CD4-positive, alpha-beta T cell (primary cell): ENCODE results near the gene RPL7A. TPM values are rescaled to one million over a fixed set of nuclear protein-coding genes. Genes with fewer than 3 reads are reported as not detected.

Source experiments
- ATAC-seq: fragments of 200-7000 bp; cut with Tn5 transposase; one replicate; pipeline ENCODE4 v1.10.0; 2022; ENCODE audit warnings: mild to moderate bottlenecking; ENCODE audit not compliant: poor library complexity
- CTCF ChIA-PET: fragments of 350-600 bp; sonication (Branson Sonifier 250); formaldehyde crosslinking; loops from one replicate; lab custom pipeline; 2021; ENCODE audit warnings: antibody characterized with exemption, inconsistent platforms; lab: Charles Lee
- POLR2A ChIA-PET: fragments of 350-600 bp; sonication (Branson Sonifier 250); formaldehyde crosslinking; loops from one replicate; lab custom pipeline; 2021; ENCODE audit warnings: antibody characterized with exemption, inconsistent platforms; lab: Charles Lee
- DNase-seq, 14 experiments: peaks; one replicate each; pipeline ENCODE4 v3.0.0-alpha.2; 2013 to 2020; ENCODE audit warnings: mixed read lengths in 2 of 14
- H3K27ac ChIP-seq, 2 donors: one replicate each; pipeline versions ENCODE4 v1.5.1 to v1.7.0; 2013; ENCODE audit warnings: low read length in 2 of 2, low read depth in 1 of 2, mild to moderate bottlenecking in 1 of 2
- H3K27me3 ChIP-seq, 2 experiments: 1 replicate in 1 of 2; 2 replicates in 1 of 2; pipeline versions ENCODE4 v1.6.1 to v1.7.0; 2013; ENCODE audit warnings: low read length in 2 of 2, control low read depth in 1 of 2, mild to moderate bottlenecking in 1 of 2, moderate library complexity in 1 of 2; ENCODE audit not compliant: insufficient read depth in 2 of 2, control insufficient read depth in 1 of 2
- H3K36me3 ChIP-seq: one replicate; pipeline ENCODE4 v1.6.1; 2013; ENCODE audit warnings: low read length, control low read depth; ENCODE audit not compliant: insufficient read depth
- H3K4me1 ChIP-seq: one replicate; pipeline ENCODE4 v1.6.1; 2013; ENCODE audit warnings: low read length, control low read depth; ENCODE audit not compliant: insufficient read depth
- H3K4me3 ChIP-seq: one replicate; pipeline ENCODE4 v1.5.1; 2013; ENCODE audit warnings: mild to moderate bottlenecking, low read length, moderate library complexity
- H3K9me3 ChIP-seq, 2 experiments: 1 replicate in 1 of 2; 2 replicates in 1 of 2; pipeline versions ENCODE4 v1.6.1 to v1.7.0; 2013; ENCODE audit warnings: low read length in 2 of 2, mild to moderate bottlenecking in 2 of 2, control low read depth in 1 of 2, moderate library complexity in 1 of 2; ENCODE audit not compliant: control insufficient read depth in 1 of 2, insufficient read depth in 1 of 2
- H3K27ac Mint-ChIP-seq: one replicate; pipeline ENCODE4 v1.8.0; 2020; ENCODE audit warnings: mixed read lengths
- H3K27me3 Mint-ChIP-seq: one replicate; pipeline ENCODE4 v1.8.0; 2021; ENCODE audit warnings: mixed read lengths
- H3K36me3 Mint-ChIP-seq: one replicate; pipeline ENCODE4 v1.8.0; 2021; ENCODE audit warnings: low read depth, mixed read lengths
- H3K4me1 Mint-ChIP-seq: one replicate; pipeline ENCODE4 v1.8.0; 2021; ENCODE audit warnings: low read depth, mixed read lengths
- H3K4me3 Mint-ChIP-seq: one replicate; pipeline ENCODE4 v1.8.0; 2020; ENCODE audit warnings: mild to moderate bottlenecking, mixed read lengths
- H3K9me3 Mint-ChIP-seq: one replicate; pipeline ENCODE4 v1.8.0; 2020; ENCODE audit warnings: mixed read lengths
- CTCF ChIP-seq: fragments of 200-600 bp; IDR thresholded peaks from one replicate; pipeline ENCODE4 v1.8.0; 2022; ENCODE audit warnings: antibody characterized with exemption, mild to moderate bottlenecking
- intact Hi-C, 2 experiments: fragments of 100-400 bp; cut with DNase I in 1 of 2; cut with micrococcal nuclease in 1 of 2; formaldehyde crosslinking; loops; one replicate each; pipeline versions ENCODE4 v1.15.1 to v1.9.0; 2023 to 2025; cut with DNase I, micrococcal nuclease
- total RNA-seq, 174 experiments: library from RNA in 2 of 174; stranded (reverse) in 2 of 174; gene quantifications; one replicate each; pipeline ENCODE4 v1.2.3 and lab custom pipeline; 2021 to 2026

The RPL7A gene
- total RNA-seq, 2 experiments from 2014 or later, result 2,613 to 2,686 TPM

GRCh38 chr9:133366435-133366834 is 18.4 kb downstream of the RPL7A start:
- Histone ChIP-seq H3K27me3 (no peaks in the 10 kb centered on the region), H3K4me3 (no peak overlapping the region), H3K4me1 (peaks cover 52% of the 10 kb centered on the region), H3K36me3 (peaks cover 77% of the 10 kb centered on the region), H3K27ac (no peak overlapping the region), H3K9me3 (no peaks in the 10 kb centered on the region)
- intact Hi-C loops, result no loop called here
- no peak overlapping the region for H3K27ac Mint-ChIP-seq
- ChIA-PET POLR2A (no interaction called here), CTCF (interaction anchor here (1.2 kb wide), 1 partner anchor 16 kb away, joined by 3 read pairs; no protein-coding TSS in a partner anchor)
- H3K9me3 Mint-ChIP-seq, result no peaks in the 10 kb centered on the region
- TF ChIP-seq CTCF, result no peak
- H3K27me3 Mint-ChIP-seq, result no peaks in the 10 kb centered on the region
- H3K4me3 Mint-ChIP-seq, result no peak overlapping the region
- H3K4me1 Mint-ChIP-seq, result peaks cover 44% of the 10 kb centered on the region
- ATAC-seq (no peak), DNase-seq (peak in 1 of 14 experiments; percentile 4)
- peaks cover 87% of the 10 kb centered on the region for H3K36me3 Mint-ChIP-seq

GRCh38 chr9:133367221-133367620 is 19.2 kb downstream of the RPL7A start:
- no peak overlapping the region for H3K4me3 Mint-ChIP-seq
- Histone ChIP-seq H3K4me1 (peaks cover 60% of the 10 kb centered on the region), H3K27ac (no peak overlapping the region), H3K27me3 (no peaks in the 10 kb centered on the region), H3K9me3 (no peaks in the 10 kb centered on the region), H3K4me3 (no peak overlapping the region), H3K36me3 (peaks cover 69% of the 10 kb centered on the region)
- peaks cover 81% of the 10 kb centered on the region for H3K36me3 Mint-ChIP-seq
- DNase-seq, result no peak
- ChIA-PET POLR2A (no interaction called here), CTCF (interaction anchor here (1.2 kb wide), 1 partner anchor 16 kb away, joined by 3 read pairs; no protein-coding TSS in a partner anchor)
- no peak for ATAC-seq
- no peaks in the 10 kb centered on the region for H3K9me3 Mint-ChIP-seq
- intact Hi-C loops, result no loop called here
- no peak for TF ChIP-seq CTCF
- peaks cover 50% of the 10 kb centered on the region for H3K4me1 Mint-ChIP-seq
- H3K27me3 Mint-ChIP-seq, result no peaks in the 10 kb centered on the region
- H3K27ac Mint-ChIP-seq, result no peak overlapping the region

- Histone ChIP-seq H3K36me3 (peaks cover 63% of the 10 kb centered on the region), H3K27ac (no peak overlapping the region), H3K27me3 (no peaks in the 10 kb centered on the region), H3K4me3 (no peak overlapping the region), H3K4me1 (peaks cover 66% of the 10 kb centered on the region), H3K9me3 (no peaks in the 10 kb centered on the region)
- peaks cover 79% of the 10 kb centered on the region for H3K36me3 Mint-ChIP-seq
- H3K27me3 Mint-ChIP-seq, result no peaks in the 10 kb centered on the region
- peak in 1 of 14 experiments; percentile 6 for DNase-seq
- ChIA-PET CTCF (no interaction called here), POLR2A (no interaction called here)
- peaks cover 56% of the 10 kb centered on the region for H3K4me1 Mint-ChIP-seq
- TF ChIP-seq CTCF, result no peak
- H3K4me3 Mint-ChIP-seq, result no peak overlapping the region
- no peak for ATAC-seq
- no peak overlapping the region for H3K27ac Mint-ChIP-seq
- no peaks in the 10 kb centered on the region for H3K9me3 Mint-ChIP-seq
- intact Hi-C loops, result no loop called here
These were observed 19.8 kb downstream of the RPL7A start for GRCh38 chr9:133367778-133368177.
